GM19395 (cell line): Measurements from ENCODE around the gene DOCK11.
"Not testable (repeated sequence)": the region's sequence is repeated elsewhere in the genome, so short reads cannot be mapped to it uniquely, and the experiment has no call there.

Experiments used
- ATAC-seq: cut with Tn5 transposase; IDR thresholded peaks from one replicate; pipeline ENCODE4 v1.9.1; 2021; ENCODE audit warnings: mild to moderate bottlenecking, moderate library complexity; ENCODE audit not compliant: unreplicated experiment

Gene DOCK11

DNA sequence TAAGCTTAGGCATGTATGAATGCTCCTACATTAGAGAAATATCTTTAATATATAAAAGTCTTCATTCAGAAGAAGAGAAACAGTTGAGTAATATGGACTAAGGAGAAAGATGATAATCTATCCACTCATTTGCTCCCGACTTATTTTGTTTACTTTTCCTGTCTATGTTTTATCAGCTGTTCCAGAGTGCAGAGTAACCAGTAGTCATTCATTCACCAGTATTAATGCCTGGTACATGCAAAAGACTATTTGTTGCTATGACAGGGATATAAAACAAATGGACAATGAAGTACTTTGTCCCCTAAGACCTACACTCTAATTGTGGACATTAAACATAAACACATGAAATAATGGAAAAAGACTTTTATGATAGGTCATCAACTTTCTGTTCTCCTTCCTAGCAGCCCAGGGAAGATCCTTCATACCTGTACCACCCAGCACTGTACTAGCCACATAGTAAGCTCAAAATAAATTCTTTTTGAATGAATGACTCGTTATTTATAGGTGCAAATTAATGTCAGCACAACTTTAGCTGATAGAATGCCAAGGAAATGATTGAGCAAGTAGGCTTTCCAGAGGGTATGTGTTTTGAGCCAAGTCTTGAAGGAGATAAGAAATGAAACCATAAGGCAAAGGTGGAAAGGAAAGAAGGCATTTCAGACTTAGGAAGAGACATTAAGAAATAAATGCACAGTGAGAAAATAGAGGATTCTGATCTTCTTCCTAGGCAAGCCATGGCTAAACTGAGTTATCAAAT lies 186.8 kb downstream of the DOCK11 start:
- ATAC-seq = no peak

DNA sequence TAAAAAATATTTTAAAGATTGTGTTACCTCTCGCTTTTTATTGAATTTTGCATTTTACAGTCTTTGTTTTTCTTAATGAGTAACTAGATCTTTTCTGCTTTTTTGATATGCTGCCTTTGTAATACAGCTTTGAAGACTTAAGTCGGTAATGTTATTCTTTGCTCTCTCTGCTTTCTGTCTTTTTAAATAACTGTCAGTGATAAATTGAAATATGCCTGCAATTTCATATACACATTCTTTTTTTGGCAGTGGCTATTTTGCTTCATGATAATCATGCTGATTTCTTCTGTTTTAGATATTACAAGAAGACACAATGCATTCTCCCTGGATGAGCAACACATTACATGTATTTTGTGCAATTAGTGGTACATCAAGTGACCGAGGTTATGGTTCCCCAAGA lies 189.8 kb downstream of the DOCK11 start:
- no peak for ATAC-seq

DNA sequence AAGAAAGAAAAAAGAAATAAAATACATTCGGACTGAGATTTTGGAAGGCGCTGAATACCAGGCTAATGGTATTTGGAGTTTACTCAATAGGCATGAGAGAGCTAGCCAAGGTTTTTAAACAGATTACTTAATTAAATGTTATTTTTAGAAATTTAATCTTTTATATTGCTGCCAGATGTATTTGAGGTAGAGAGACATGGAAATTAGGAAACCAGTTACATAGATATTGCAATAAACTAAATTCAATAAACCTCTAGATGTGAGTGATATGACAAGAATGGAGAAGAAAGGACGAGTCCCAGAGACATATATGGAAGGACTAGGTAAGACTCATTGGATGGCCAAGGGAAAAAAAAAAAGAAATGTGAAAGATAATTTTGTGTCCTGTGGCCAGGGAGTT lies 193.3 kb downstream of the DOCK11 start:
- no peak for ATAC-seq

DNA sequence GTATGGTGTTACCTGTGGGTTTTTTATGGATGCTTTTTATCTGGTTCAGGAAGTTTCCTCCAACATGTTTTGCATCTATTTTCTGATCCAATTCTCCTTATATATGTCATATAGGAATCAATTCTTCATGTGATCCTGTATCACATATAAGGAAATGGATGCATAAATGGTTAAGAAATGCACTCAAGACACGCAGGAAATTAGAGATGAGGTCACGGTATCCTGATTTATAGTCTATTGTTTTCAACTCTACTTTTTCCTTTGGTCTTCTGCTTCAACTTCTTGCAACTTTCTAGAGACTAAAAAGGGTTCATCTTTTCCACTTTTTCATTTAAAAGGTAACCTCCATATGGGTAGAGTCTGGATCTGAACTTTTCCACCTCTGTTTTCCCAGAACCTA lies 198.2 kb downstream of the DOCK11 start:
- no peak for ATAC-seq

DNA sequence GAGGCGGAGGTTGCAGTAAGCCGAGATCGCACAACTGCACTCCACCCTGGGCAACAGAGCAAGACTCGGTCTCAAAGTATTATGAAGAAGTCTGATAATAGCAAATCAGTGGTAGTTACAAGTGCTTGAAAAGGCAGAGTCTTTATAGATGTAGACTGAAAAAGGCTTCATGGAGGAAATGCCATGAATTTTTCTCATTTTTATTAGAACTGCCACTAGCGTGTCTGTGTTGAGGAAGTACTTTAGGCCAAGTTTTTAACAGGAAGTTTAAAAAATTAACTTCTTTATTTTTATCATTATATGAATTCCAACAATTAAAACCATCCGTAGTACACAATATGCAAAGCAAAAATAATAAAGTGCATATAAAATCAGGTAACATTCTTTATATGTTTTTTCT lies 199.0 kb downstream of the DOCK11 start:
- no peak for ATAC-seq

DNA sequence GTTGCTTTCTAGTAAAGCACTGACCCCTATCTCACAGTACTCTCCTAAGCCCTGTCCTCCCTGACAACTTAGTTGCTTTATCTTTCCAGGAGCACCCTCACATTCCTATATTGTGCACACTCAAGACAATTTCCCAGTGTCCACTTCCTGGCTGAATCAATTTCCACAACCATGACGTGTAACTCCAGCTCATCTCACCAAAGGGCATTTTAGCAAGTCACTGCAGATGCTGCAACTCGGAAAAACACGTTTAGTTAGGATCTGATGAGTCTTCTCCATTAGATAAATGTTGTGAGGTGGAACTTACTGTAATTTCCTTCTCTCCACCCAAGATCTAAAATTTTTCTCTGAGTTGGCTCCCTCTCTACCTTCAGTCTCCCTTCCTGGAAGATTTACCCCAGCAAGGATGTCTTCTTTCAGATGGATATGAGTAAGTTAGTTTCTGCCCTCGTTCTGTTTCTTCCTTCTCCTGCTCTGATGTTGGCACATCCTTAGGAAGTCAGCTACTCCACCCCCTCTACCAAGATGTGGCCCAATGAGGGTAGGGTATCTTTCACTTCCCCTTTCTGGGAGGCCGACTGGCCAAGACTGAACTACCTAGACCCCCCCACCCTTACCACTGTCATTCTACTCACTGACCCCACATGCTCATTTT lies 203.0 kb downstream of the DOCK11 start:
- no peak for ATAC-seq

DNA sequence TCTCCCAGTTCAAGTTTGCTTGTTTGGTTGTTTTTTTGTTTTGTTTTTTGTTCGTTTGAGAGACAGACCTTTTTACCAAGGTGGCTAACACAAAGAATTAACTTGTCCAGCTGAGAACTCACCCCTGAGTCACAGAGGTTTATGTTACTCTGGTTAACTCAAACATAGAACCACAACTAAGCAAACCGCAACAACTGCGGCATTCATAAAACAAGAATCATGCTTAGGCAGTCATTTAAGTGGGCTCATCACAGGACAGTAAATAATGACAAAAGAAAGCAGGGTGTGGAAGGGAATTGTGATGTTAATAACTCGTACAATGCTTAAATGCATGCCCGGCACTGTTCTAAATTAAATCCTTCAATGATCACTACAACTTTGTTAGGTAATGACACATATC lies 207.1 kb downstream of the DOCK11 start:
- ATAC-seq = no peak

DNA sequence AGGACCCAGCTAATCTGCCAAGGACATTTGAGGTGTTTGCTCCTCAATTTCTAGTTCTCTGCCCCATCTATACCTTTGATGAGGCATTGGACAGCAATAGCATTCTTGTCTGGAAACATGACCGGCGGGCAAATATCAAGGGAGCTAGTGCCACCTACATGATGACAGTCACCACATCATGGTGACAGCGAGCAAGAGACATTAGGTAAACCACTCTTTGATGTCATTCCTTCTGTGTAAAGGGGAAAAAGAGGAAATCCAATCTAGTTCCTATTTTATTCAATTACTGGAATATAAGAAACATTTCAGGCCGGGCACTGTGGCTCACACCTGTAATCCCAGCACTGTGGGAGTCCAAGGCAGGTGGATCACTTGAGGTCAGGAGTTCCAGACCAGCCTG lies 211.1 kb downstream of the DOCK11 start:
- ATAC-seq = no peak

DNA sequence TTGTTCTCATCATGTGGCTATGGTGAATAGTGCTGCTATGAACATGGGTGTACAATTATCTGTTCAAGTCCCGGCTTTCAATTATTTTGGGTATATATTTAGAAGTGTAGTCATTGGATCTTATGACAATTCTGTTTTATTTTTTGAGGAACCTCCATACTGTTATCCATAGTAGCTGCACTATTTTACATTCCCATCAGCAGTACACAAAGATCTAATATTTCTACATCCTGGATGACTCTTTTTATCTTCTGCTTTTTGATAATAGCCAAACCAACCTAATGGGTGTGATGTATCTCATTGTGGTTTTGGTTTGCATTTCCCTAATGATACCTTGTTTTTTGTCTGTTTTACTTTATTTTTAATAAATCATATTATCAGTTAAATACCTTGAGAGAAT lies 218.9 kb downstream of the DOCK11 start:
- no peak for ATAC-seq

DNA sequence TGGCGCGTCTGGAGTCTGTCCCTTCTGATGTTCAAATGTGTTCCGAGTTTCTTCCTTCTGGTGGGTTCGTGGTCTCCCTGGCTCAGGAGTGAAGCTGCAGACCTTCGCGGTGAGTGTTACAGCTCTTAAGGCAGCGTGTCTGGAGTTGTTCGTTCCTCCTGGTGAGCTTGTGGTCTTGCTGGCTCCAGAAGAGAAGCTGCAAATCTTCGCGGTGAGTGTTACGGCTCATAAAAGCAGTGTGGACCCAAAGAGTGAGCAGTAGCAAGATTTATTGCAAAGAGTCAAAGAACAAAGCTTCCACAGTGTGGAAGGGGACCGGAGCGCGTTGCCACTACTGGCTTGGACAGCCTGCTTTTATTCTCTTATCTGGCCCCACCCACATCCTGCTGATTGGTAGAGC lies 220.3 kb downstream of the DOCK11 start:
- ATAC-seq = not testable (repeated sequence)

DNA sequence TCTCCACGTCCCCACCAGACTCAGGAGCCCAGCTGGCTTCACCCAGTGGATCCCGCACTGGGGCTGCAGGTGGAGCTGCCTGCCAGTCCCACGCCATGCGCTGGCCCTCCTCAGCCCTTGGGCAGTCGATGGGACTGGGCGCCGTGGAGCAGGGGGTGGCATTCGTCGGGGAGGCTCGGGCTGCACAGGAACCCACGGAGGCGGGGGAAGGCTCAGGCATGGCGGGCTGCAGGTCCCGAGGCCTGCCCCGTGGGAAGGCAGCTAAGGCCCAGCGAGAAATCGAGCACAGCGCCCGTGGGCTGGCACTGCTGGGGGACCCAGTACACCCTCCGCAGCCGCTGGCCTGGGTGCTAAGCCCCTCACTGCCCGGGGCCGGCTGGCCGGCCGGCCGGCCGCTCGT lies 221.2 kb downstream of the DOCK11 start:
- not testable (repeated sequence) for ATAC-seq

DNA sequence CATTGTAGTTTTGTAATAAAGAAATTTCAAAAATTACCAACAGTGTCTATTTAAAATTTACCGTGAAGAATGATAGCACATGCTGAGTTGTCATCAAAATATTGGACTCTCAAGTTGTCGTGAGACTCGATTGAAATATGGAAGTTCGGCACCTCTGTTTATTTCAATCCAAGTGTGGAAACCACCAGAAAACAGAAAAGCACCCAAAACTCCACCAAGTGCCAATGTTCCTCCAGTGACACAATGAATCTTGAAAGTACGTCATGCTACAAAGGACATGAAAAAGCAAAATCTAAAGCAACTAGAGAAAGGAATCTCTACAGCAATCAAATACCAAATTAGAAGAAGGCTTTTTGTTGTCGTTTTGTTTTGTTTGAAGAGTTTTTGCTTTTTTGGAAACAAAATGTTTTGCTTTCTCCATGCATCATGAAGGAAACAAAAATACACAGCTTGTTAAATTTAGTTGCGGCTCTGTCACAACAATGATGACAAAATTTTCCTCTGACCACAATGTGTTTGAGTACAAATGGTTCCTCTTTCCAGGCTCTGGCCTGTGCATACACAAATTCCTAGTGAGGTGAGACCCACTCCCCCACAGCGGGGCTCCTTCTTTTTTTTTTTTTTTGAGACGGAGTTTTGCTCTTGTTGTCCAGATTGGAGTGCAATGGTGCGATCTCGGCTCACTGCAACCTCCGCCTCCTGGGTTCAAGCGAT lies 222.2 kb downstream of the DOCK11 start:
- ATAC-seq = no peak

DNA sequence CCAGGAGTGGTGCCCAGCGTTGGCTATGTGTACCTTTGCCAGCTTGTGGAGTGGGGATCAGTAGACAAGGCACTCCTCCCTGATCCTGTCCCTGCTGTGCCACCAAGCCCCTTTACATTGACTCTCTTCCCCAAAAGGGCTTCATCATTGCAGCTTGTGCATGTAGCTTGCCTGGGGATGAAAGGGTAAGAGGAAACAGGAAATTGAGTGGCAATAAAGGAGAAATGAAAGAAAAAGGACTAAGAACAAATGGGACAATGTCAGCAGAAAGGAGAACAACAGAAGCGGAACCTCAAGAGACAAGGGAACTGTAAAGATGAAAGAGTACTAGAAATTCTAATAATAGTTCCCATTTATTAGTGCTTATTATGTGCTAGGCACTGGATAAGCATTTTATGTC lies 223.1 kb downstream of the DOCK11 start:
- no peak for ATAC-seq

DNA sequence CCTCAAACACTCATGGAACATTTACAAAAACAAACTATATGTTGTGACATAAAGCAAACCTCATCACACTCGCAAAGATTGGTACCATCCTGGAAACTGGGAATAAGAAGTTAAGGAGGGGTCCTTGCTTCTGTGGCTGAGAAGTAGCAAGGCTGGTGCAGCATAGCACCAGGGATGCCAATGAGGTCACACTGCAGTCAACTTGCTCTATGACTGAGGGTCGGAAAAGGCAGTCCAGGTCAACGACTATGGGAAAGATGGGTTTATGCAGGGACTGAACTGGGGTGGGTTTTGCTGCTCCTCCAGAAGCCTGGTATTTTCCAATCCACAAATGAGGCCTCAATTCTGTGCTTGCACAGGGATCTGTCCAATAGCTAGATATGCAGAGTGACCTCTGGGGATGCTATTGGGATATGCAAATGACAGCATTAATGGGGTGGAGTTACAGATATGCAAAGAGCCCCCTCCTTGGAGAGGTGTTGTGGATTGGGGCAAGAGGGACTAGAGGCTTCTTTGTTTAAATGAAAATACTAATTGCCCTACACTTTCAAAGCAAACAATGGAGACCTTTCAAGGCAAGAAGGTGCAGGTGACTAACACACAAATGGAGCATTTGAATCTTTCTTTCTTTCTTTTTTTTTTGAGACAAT lies 224.6 kb downstream of the DOCK11 start:
- ATAC-seq = no peak

DNA sequence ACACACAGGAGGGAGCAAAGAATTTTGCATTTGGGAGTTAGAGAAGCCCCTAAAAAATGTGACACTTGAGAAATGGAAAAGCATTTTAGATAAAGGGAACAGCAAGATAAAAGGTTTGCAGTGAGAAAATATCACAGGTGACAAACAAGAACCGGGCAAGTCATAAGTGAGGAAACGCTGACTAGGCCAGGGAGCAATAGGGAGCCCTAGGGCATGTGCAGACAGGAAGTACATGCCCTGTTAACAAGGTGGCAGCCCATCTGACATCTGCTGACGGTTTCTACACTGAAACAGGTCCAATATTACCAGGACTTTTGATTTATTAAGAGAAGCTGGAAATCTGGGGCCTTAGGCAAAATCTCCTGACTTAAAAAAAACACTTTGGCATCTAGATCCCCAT lies 227.8 kb downstream of the DOCK11 start:
- ATAC-seq = no peak

DNA sequence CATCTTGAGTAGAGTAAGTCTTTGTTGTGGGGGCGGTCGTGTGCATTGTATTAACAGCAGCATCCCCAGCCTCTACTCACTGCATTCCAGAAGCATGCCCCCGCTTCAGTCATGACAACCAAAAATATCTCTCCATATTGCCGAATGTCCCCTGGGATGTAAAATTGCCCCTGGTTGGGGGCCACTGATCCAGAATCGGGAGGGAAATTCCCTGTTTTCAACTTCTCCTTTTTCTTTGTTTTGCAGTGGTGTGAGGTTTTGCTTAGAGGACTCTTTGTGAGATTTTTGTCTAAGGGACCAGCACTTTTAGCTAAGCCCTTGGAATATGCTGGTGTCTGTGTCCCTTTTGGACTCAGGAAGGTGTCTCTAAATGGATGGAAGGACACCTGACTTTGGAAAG lies 228.8 kb downstream of the DOCK11 start:
- ATAC-seq = no peak

DNA sequence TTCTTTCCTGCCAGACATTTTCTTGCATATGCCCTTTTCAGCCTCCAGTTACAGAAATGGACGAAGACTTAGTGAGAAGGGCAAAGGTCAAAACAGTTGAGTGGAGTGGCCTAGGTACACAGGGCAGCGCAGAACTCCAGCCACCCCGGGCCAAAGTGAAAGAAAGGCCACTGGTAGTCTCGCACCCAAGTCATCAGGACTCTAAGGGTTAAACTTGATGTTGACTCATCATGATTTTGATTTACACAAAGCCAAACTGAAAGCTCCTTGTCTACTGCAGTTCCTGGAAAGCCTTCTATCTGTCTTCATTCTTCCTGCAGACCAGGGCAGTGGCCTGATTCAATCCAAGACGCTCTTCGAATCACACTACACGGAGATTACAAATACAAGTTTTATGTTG lies 229.2 kb downstream of the DOCK11 start:
- no peak for ATAC-seq

DNA sequence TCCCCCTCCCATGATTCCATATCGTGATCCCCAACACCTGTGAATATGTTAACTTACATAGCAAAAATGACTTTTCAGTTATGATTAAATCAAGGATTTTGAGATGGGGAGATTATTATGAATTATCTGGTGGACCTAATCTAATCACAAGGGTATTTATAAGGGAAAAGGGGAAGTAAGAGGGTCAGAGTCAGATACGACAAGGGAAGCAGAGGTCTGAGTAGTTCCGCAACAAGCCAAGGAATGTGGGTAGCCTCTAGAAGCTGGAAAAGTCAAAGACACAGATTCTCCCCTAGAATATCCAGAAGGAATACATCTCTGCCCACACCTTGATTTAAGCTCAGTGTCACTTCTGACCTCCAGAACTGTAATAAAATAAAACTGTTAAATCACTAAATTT lies 230.8 kb downstream of the DOCK11 start:
- no peak for ATAC-seq

DNA sequence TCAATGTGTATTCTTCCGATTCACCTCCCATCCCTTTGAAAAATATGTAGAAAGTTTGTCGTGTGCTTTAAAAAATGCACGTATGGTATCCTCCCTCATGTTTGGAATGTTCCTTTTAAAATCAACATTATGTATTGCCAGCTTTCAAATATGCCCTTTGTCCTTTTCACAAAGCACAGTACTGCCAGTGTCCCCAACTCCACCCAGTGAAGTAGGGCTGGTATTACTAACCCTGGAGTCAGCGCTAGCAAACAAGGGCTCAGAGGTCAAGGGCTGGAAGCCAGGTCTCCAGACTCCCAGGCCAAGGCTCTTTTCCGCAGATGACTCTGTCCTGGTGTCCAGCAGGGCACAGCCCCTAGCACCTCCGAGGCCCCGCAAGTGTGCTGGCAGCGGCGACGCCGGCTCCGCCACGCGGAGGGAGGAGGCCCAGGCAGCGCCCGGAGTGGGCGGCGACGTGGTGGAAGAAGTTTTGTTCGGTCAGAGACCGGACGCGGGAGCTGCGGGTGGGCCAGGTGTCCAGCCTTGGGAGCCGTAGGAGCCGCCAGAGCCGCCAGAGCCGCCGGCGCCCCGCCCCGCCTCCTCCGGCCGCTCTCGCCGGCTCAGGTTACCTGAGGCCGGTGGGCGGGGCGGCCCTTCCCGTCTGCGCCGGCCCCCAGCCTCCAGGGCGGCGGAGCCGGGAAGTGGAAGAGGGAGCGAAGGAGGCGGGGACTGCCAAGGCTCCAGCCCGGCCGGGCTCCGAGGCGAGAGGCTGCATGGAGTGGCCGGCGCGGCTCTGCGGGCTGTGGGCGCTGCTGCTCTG lies 231.5 kb downstream of the DOCK11 start, which contains the start of gene IL13RA1:
IL13RA1 (plus strand) TSS at position 720 of the 799 bp plus-strand sequence; CDS start at position 753, 33 bp downstream.
- ATAC-seq = peak; percentile 58

DNA sequence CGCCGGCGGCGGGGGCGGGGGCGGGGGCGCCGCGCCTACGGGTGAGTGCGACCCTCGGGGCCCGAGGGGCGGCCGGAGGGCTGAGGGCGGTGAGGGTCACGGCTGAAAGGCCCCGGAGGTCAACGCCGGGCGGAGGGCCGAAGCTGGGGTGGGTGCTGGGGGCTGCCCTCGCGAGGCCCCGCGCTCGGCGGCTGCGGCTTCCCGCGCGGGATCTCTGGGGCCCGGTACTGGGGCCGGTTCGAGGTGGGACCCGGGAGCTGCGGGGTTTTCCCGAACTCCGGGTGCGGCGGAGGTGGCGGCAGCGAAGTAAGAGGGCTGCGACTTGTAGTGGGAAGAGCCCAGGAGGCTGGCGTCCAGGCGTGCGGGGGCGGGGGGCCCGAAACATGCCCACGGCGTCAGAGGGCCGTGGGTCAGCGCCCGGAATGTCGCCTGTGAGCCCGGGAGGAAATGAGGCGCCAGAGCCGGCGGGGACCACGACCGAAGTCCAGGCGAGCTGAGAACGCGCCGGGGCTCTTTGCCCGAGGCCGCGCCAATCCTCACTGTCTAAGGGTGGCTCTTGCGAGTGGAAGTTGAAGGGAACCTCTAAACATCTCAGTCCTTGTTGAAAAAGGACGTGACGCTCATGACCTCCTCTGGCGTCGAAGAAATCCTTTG lies 232.2 kb downstream of the DOCK11 start:
- ATAC-seq = peak; percentile 15
